ENCODE results near the gene STK38L. TPM values are rescaled to one million over a fixed set of nuclear protein-coding genes. Genes with fewer than 3 reads are reported as not detected.
A peak's percentile ranks its signal among the peaks of the same experiment; 100 is the strongest.

The STK38L gene
- total and polyA plus RNA-seq, 4 donors, result 22.2 to 49.9 (median 40.6) TPM

DNA sequence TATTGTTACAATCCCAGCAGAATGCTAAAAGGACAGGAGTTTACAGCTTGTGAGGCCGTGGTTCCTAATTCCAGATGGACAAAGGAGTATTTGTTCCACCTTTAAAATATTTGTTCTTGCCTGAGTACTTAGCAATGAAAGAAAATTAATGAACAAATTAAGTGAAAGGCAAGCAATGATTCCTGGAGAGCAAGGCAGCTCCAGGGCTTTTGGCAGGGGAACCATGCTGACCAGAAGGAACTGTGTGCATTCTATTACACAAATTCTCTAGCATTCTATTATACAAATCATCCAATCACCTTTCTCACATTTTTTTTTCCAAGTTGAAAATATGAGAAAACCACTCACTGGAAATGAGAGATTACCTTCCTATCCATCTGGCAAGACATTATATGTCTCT lies 86.8 kb downstream of the STK38L start:
- H3K4me1 ChIP-seq (ENCODE audit: control insufficient read depth, insufficient read depth, low read length), result peaks cover 5% of the 10 kb centered on the region
- no peaks in the 10 kb centered on the region for H3K27me3 ChIP-seq (ENCODE audit: control insufficient read depth, insufficient read depth, low read length)
- no peaks in the 10 kb centered on the region for H3K36me3 ChIP-seq (ENCODE audit: control insufficient read depth, insufficient read depth, low read length)
- H3K4me3 ChIP-seq (ENCODE audit: low read depth, low read length), result no peak overlapping the region
- peak in 2 of 6 donors; percentile 22 to 37 for DNase-seq (ENCODE audit: low read depth in 4 of 6, low spot score in 6 of 6)
- no CpG with 5 or more reads among the region's 1 CpG for WGBS (ENCODE audit: insufficient coverage)
- H3K27ac ChIP-seq (ENCODE audit: low read depth, low read length), result peak overlapping the region; percentile 16
- no peaks in the 10 kb centered on the region for H3K9me3 ChIP-seq (ENCODE audit: control insufficient read depth, insufficient read depth, low read length)

DNA sequence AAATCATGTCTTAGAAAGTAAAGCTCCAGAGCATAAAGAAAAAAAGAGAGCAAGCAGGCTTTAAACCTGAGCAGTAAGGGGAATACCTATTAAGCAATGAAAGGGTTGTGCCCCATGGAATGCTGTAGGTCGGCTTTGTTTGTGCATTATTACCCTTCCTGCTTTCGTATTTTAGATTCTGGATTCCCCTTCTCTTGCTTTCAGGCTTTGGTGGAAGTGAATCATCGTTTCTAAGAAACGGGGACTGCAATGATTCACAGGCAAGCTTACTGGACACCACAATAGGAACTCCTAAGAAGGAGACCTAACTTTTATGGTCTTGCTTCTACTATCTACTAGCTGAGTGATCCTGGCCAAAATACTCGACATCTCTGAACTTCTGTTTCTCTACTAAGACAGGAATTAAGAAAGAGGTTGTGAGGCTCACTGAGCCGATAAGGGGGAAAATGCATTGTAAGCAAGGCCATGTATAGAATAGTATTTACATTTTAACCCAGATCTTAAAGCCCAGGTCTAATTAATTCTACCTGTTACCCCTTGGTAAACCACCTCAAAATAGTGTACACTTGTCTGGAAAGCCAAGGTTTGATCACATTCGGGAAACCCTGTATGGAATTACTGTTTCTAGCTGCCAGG lies 87.3 kb downstream of the STK38L start:
- H3K4me1 ChIP-seq (ENCODE audit: control insufficient read depth, insufficient read depth, low read length), result peaks cover 5% of the 10 kb centered on the region
- H3K27ac ChIP-seq (ENCODE audit: low read depth, low read length), result peak overlapping the region; percentile 16
- H3K27me3 ChIP-seq (ENCODE audit: control insufficient read depth, insufficient read depth, low read length), result no peaks in the 10 kb centered on the region
- DNase-seq (ENCODE audit: low read depth in 4 of 6, low spot score in 6 of 6), result peak in 1 of 6 donors; percentile 28
- no peaks in the 10 kb centered on the region for H3K36me3 ChIP-seq (ENCODE audit: control insufficient read depth, insufficient read depth, low read length)
- 46% methylated on average over 3 of the region's 7 CpGs for WGBS (ENCODE audit: insufficient coverage)
- H3K4me3 ChIP-seq (ENCODE audit: low read depth, low read length), result no peak overlapping the region
- H3K9me3 ChIP-seq (ENCODE audit: control insufficient read depth, insufficient read depth, low read length), result no peaks in the 10 kb centered on the region

DNA sequence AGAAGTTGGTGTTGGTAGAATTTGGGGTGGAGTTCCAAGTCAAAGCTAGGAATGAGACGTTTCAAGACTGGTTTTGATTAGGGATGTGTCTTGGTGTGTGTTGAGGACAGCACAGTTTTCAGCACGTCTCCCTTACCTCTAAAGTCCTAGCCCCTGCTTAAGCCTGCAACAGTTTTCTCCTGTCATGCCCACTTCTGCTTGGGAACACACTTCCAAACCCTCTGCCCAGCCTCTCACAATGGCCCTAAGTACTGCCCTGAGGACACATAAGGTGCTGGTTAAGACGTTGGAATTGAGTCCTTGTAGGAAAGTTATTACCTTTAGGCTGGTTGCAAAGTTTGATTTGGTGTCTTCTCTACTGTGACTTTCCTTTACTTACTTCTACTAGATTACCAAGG lies 87.8 kb downstream of the STK38L start:
- H3K9me3 ChIP-seq (ENCODE audit: control insufficient read depth, insufficient read depth, low read length), result no peaks in the 10 kb centered on the region
- H3K4me1 ChIP-seq (ENCODE audit: control insufficient read depth, insufficient read depth, low read length), result peaks cover 5% of the 10 kb centered on the region
- DNase-seq (ENCODE audit: low read depth in 4 of 6, low spot score in 6 of 6), result no peak
- H3K27ac ChIP-seq (ENCODE audit: low read depth, low read length), result no peak overlapping the region
- no CpG with 5 or more reads among the region's 3 CpGs for WGBS (ENCODE audit: insufficient coverage)
- no peaks in the 10 kb centered on the region for H3K27me3 ChIP-seq (ENCODE audit: control insufficient read depth, insufficient read depth, low read length)
- H3K36me3 ChIP-seq (ENCODE audit: control insufficient read depth, insufficient read depth, low read length), result no peaks in the 10 kb centered on the region
- peak overlapping the region; percentile 60 for H3K4me3 ChIP-seq (ENCODE audit: low read depth, low read length)

DNA sequence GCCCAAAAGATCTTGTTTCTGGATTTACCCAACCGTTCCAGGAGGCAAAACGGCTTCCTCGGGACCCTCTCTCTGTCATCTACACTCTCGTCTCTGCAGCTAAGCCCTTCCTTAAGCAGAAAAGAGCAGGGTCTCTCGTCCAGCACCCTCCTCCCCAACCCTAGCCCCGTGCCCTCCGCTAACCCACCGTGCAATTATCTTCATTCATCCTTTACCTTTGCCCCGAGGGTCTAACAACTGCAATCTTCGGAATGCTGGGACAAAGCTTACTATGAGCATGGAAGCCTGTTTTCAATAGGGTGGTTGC lies 88.3 kb downstream of the STK38L start:
- Histone ChIP-seq H3K36me3 (ENCODE audit: control insufficient read depth, insufficient read depth, low read length) (no peaks in the 10 kb centered on the region), H3K9me3 (ENCODE audit: control insufficient read depth, insufficient read depth, low read length) (no peaks in the 10 kb centered on the region), H3K4me1 (ENCODE audit: control insufficient read depth, insufficient read depth, low read length) (peaks cover 5% of the 10 kb centered on the region), H3K27me3 (ENCODE audit: control insufficient read depth, insufficient read depth, low read length) (no peaks in the 10 kb centered on the region), H3K4me3 (ENCODE audit: low read depth, low read length) (peak overlapping the region; percentile 60), H3K27ac (ENCODE audit: low read depth, low read length) (no peak overlapping the region)
- no peak for DNase-seq (ENCODE audit: low read depth in 4 of 6, low spot score in 6 of 6)
- WGBS (ENCODE audit: insufficient coverage), result 5% methylated on average over 6 of the region's 10 CpGs

DNA sequence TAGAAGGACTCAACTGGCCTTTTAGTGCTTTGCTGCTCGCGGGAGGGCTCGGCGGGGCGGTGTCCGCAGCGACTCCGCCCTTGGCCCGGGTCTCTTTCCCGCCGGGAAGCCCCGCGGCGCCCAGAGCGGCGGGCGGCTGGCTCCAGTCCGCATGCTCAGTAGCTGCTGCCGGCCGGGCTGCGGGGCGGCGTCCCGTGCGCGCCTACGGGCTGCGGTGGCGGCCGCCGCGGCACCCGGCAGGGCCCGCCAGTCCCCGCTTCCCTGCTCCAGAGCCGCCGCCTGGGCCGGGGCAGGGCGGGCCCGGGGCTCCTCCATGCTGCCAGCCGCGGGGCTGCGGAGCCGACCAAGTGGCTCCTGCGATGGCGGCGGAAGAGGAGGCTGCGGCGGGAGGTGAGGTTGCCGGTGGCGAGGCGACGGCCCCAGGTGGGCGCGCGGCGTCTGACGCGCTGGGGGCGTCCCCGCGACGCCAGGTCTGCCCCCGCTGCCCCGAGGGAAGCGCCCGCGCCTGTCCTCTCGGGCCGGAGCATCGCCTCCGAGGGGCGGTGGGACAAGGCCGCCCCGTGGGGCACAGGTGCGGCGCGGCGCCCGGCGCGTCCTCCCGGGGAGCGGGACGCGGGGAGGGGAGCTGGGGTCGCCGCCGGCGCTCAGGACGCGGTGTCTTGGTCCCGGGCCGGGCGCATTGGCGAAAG lies 88.8 kb downstream of the STK38L start, which contains the start of gene BMAL2:
BMAL2 (plus strand) TSS at position 123 of the 689 bp plus-strand sequence; CDS start at position 360, 237 bp downstream.
- Histone ChIP-seq H3K27me3 (ENCODE audit: control insufficient read depth, insufficient read depth, low read length) (no peaks in the 10 kb centered on the region), H3K36me3 (ENCODE audit: control insufficient read depth, insufficient read depth, low read length) (no peaks in the 10 kb centered on the region), H3K9me3 (ENCODE audit: control insufficient read depth, insufficient read depth, low read length) (no peaks in the 10 kb centered on the region), H3K27ac (ENCODE audit: low read depth, low read length) (peak within 1 kb of the TSS; percentile 16), H3K4me1 (ENCODE audit: control insufficient read depth, insufficient read depth, low read length) (peaks cover 5% of the 10 kb centered on the region), H3K4me3 (ENCODE audit: low read depth, low read length) (peak within 1 kb of the TSS; percentile 60)
- under 1% methylated on average over 95 of the region's 96 CpGs for WGBS (ENCODE audit: insufficient coverage)
- peak in 2 of 6 donors; percentile 75 to 78 for DNase-seq (ENCODE audit: low read depth in 4 of 6, low spot score in 6 of 6)

DNA sequence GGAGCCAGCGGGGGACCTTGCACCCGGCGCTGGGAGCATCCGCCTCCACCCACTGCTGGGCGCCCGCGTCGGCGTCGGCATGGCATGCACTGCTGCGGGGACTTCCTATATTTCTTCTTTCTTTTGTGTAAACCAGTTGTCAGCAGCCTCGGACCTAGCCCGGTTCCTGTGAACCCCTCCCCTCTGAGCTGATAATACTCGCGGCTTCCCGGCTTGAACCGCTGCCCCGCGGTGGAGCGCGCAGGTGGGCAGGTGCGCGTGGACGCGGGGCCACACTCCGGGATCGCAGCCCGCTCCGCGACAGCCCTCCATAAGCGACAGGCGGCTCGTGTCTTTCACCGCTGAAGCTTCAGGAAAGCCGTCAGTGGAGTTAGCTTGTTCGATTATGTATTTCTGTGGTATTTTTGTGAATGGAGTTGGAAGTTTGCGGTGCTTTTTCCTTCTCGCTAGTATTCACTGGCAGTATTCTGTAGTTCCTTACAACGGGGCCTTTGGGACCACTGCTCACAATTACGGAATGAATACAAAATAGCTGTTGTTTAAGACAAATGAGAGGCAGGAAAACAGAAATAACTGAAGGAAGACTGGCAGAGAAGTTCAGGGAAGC lies 89.4 kb downstream of the STK38L start:
- WGBS (ENCODE audit: insufficient coverage), result under 1% methylated on average over 36 of the region's 40 CpGs

DNA sequence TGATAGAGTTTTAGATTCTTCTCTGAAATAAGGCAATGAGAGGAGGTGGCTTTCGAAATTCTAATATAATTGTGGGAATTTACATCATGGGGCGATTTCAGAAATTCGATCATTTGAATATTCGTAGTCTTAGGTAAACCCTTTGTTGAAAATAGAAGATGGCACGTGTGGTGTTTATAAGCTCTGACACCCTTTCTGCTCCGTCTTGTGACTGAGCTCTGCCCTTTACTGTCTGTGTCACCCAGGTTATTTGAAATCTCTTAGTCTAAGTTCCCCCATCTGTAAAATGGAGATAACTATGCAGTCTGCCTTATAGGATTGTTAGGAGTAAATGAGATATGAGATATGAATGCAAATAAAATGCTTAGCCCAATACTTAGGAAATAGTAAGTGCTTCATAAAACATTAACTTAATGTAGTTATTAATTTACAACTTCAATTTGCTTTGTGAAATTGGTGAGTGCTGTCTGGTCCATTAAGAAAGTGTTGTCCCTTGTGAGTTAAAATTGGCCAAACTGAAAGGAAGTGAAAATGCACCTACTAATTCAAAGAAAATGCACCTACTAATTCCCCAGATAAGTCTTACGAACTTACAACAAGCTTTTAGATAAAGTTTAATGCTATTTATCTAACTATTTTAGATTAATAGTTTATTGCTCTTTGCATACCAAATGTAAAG lies 90.1 kb downstream of the STK38L start:
- Histone ChIP-seq H3K4me1 (ENCODE audit: control insufficient read depth, insufficient read depth, low read length) (peaks cover 5% of the 10 kb centered on the region), H3K27me3 (ENCODE audit: control insufficient read depth, insufficient read depth, low read length) (no peaks in the 10 kb centered on the region), H3K9me3 (ENCODE audit: control insufficient read depth, insufficient read depth, low read length) (no peaks in the 10 kb centered on the region), H3K27ac (ENCODE audit: low read depth, low read length) (no peak overlapping the region), H3K4me3 (ENCODE audit: low read depth, low read length) (peak overlapping the region; percentile 60), H3K36me3 (ENCODE audit: control insufficient read depth, insufficient read depth, low read length) (no peaks in the 10 kb centered on the region)
- no peak for DNase-seq (ENCODE audit: low read depth in 4 of 6, low spot score in 6 of 6)
- 40% methylated on average over 1 of the region's 7 CpGs for WGBS (ENCODE audit: insufficient coverage)

More for the DNA sequence above, 89.4 kb downstream of the STK38L start:
- Histone ChIP-seq H3K27ac (ENCODE audit: low read depth, low read length) (no peak overlapping the region), H3K4me1 (ENCODE audit: control insufficient read depth, insufficient read depth, low read length) (peaks cover 5% of the 10 kb centered on the region), H3K27me3 (ENCODE audit: control insufficient read depth, insufficient read depth, low read length) (no peaks in the 10 kb centered on the region), H3K36me3 (ENCODE audit: control insufficient read depth, insufficient read depth, low read length) (no peaks in the 10 kb centered on the region), H3K4me3 (ENCODE audit: low read depth, low read length) (peak overlapping the region; percentile 60), H3K9me3 (ENCODE audit: control insufficient read depth, insufficient read depth, low read length) (no peaks in the 10 kb centered on the region)
- peak in 2 of 6 donors; percentile 55 to 76 for DNase-seq (ENCODE audit: low read depth in 4 of 6, low spot score in 6 of 6)

DNA sequence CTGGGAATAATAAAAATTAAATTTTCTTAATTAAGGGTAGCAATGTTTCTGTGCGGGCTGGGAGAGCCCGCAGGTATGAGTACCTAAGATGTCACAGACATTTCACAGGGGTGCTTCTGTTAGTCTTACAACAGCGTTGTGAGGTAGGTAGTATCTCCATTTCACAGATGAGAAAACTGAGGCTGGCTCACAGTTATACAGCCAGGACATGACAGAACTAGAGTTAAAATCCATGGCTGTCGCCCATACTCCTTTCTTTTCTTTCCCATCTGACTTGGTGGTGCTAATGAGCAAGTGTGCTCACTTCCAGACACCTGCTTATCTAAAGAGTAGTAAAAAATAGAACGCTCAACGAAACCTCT lies 90.6 kb downstream of the STK38L start:
- no peaks in the 10 kb centered on the region for H3K27me3 ChIP-seq (ENCODE audit: control insufficient read depth, insufficient read depth, low read length)
- H3K27ac ChIP-seq (ENCODE audit: low read depth, low read length), result no peak overlapping the region
- no peak for DNase-seq (ENCODE audit: low read depth in 4 of 6, low spot score in 6 of 6)
- no peaks in the 10 kb centered on the region for H3K9me3 ChIP-seq (ENCODE audit: control insufficient read depth, insufficient read depth, low read length)
- H3K36me3 ChIP-seq (ENCODE audit: control insufficient read depth, insufficient read depth, low read length), result no peaks in the 10 kb centered on the region
- peaks cover 5% of the 10 kb centered on the region for H3K4me1 ChIP-seq (ENCODE audit: control insufficient read depth, insufficient read depth, low read length)
- H3K4me3 ChIP-seq (ENCODE audit: low read depth, low read length), result no peak overlapping the region
- no CpG with 5 or more reads among the region's 6 CpGs for WGBS (ENCODE audit: insufficient coverage)

DNA sequence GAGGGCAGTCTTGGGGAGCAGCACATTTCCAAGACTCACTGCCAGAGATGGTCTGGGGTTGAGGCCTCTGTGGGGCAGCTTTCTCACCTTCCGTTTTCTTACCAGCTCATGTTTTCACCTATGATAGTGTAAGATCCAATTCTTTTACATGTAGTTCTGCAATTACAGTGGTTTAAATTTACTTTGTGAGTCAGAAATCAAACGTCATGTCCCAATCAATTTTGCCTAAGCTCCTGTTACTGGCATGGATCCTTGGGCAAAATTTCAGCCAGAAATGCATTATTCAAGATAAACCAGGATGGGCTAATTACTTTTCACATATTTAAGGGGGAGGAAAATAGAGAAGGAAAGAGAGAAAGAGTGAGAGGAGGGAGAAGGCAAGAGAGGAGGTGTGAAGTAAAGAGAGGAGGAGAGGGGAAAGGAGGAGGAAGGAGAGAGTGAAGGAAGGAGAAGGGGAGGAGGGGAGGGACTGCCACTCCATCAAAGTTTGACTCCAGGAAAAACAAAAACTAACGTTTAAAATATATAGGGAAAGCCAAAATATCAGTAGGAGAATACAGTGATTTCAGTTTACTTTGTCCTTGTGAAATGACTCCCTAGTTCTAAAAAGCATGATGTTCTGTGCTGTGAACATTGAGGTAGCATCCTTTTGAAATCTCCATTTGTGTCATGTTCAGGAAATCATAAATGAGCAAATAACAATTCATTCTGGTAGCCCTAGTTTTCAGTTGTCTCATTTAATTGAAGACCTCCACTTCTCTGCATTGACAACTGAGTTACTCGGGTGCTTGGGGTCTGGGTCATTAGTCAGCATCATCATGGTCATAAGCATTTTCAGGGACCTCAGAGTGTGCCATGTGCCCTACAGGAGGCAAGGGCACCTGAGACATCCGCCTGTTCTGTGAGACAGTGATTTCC lies 91.5 kb downstream of the STK38L start:
- H3K27me3 ChIP-seq (ENCODE audit: control insufficient read depth, insufficient read depth, low read length), result no peaks in the 10 kb centered on the region
- H3K4me1 ChIP-seq (ENCODE audit: control insufficient read depth, insufficient read depth, low read length), result peaks cover 5% of the 10 kb centered on the region
- H3K27ac ChIP-seq (ENCODE audit: low read depth, low read length), result no peak overlapping the region
- H3K4me3 ChIP-seq (ENCODE audit: low read depth, low read length), result no peak overlapping the region
- no peaks in the 10 kb centered on the region for H3K36me3 ChIP-seq (ENCODE audit: control insufficient read depth, insufficient read depth, low read length)
- WGBS (ENCODE audit: insufficient coverage), result 78% methylated on average over 2 of the region's 5 CpGs
- H3K9me3 ChIP-seq (ENCODE audit: control insufficient read depth, insufficient read depth, low read length), result no peaks in the 10 kb centered on the region
- no peak for DNase-seq (ENCODE audit: low read depth in 4 of 6, low spot score in 6 of 6)

Measured in spinal cord (tissue), 10 donors.